ENCODE results near the gene NYNRIN. TPM values are rescaled to one million over a fixed set of nuclear protein-coding genes. Genes with fewer than 3 reads are reported as not detected.

NYNRIN gene
- total and polyA plus RNA-seq, 2 of the 8 experiments (the other 6 are each of a cell fraction or from before 2014, with no cell fraction given) = 15.2 to 18.3 TPM

DNA sequence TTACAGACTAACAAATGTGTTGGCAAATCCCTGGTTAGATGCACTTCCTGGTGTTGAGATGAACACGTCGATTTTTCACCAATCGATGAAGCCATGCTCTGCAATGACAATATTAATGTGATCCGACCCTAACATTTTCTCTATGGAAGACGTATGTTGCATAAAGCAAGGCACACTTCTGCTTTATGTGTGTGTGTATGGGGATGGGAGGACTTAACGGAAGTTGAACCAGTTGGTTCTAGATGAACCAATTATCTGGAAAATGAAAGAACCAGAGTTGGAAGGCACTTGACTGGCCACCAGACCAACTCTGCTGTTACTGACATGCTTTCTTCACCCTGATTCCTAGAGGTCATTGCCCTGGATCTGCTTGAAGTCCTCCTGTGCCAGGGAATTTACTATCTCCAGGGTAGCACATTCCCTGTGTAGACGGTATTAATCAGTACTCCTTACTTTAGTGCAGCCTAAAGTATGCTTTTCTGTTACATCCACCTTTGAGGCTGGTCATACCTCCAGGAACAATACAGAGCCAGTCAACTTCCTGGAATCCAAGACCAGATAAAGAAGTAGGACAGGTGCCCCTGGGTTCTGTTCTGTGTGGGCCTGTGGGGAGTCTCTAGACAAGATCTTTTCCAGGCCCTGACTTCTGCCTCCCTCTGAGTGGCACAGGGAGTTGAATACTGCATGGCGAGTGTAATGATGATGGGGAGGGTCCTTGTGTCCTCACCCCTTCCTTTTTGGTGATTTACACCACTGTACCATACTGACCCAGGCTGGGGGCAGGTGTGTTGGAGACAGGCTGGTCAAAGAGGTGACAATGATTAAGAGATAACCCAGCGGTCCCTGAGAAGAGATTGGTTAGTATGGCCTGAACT, 39.7 kb downstream of the NYNRIN start (continued):
- TF ChIP-seq, protein P1, sequence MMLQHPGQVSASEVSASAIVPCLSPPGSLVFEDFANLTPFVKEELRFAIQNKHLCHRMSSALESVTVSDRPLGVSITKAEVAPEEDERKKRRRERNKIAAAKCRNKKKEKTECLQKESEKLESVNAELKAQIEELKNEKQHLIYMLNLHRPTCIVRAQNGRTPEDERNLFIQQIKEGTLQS (IDR thresholded peaks at IDR 0.05; ENCODE audit: insufficient read depth, low read depth, low read length) = no peak
- TF ChIP-seq RNF2 (IDR thresholded peaks at IDR 0.05; ENCODE audit: borderline replicate concordance, low read depth, low read length, missing control alignments, poor library complexity, severe bottlenecking) = no peak
- TF ChIP-seq SP1 (IDR thresholded peaks at IDR 0.05; ENCODE audit: low read depth, low read length) = no peak
- no peak for TF ChIP-seq CHD1 (IDR thresholded peaks at IDR 0.05; ENCODE audit: low read depth, low read length)

Data from H1 (cell line).